Lower leg skin (tissue), 3 donors: ENCODE data around the gene NEAT1.

ENCODE experiments used
- CTCF ChIP-seq, 3 donors: fragments of 450-650 bp; IDR thresholded peaks; one replicate each; pipeline ENCODE4 v1.5.1; 2016; ENCODE audit warnings: antibody characterized with exemption in 3 of 3, mild to moderate bottlenecking in 3 of 3, moderate library complexity in 2 of 3
- POLR2A ChIP-seq, 2 donors: fragments of 450-650 bp; IDR thresholded peaks; one replicate each; pipeline ENCODE4 v1.6.1; 2016 to 2017; ENCODE audit warnings: antibody characterized with exemption in 2 of 2, mild to moderate bottlenecking in 1 of 2, moderate library complexity in 1 of 2

DNA sequence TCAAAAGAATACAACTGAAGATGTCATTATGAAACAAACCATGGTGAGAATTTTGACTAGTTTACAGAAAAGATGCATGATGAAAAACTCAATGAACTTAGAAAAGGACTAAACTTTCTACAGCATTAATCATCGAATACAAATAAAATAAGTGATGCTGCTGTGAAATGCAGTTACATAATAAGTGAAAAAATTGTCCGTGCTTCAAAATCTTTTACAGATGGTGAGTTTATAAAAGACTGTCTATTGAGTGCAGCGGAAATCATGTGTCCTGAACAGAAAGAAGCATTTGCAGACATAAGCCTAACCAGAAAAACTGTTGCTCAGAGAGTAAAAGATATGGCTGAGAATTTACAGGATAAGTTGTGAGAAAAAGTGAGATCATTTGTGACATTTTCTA lies 33.8 kb downstream of the NEAT1 start:
- TF ChIP-seq CTCF (IDR thresholded peaks at IDR 0.05): no peak
- TF ChIP-seq POLR2A (IDR thresholded peaks at IDR 0.05): no peak
